A673 (cell line): ENCODE measurements around the gene JAK3. TPM values are rescaled to one million over a fixed set of nuclear protein-coding genes. Genes with fewer than 3 reads are reported as not detected.

ENCODE experiments used
- BruUV-seq: library from RNA; stranded (reverse); fragments of 400-500 nt; replicated peaks from 2 replicates; lab custom pipeline; 2021; lab: Mats Ljungman, UMichigan
- CTCF ChIA-PET: fragments of 300-600 bp; sonication (Branson Sonifier 250); formaldehyde crosslinking; loops from one replicate; lab custom pipeline; 2022; ENCODE audit warnings: antibody characterized with exemption; lab: Charles Lee
- POLR2A ChIA-PET: fragments of 300-600 bp; sonication (Branson Sonifier 250); formaldehyde crosslinking; loops from one replicate; lab custom pipeline; 2022; ENCODE audit warnings: antibody characterized with exemption; ENCODE audit not compliant: low non-redundant PET; lab: Charles Lee
- DNase-seq: peaks from one replicate; pipeline ENCODE4 v3.0.0-alpha.2; 2015; ENCODE audit warnings: low spot score
- H3K27ac ChIP-seq: fragments of 200-600 bp; sonication (generic); 2 replicates; pipeline ENCODE4 v1.5.1; 2016; ENCODE audit warnings: mixed run types, low read depth, mild to moderate bottlenecking, mixed read lengths, antibody characterized with exemption, low read length; ENCODE audit not compliant: poor library complexity, severe bottlenecking
- H3K27me3 ChIP-seq: fragments of 200-600 bp; sonication (generic); replicated peaks from 2 replicates; pipeline ENCODE4 v1.6.1; 2017; ENCODE audit warnings: mixed run types, low read depth, mild to moderate bottlenecking, mixed read lengths, antibody characterized with exemption, low read length; ENCODE audit not compliant: insufficient read depth, poor library complexity
- H3K36me3 ChIP-seq: fragments of 200-600 bp; sonication (generic); 2 replicates; pipeline ENCODE4 v1.6.1; 2016; ENCODE audit warnings: mixed run types, mild to moderate bottlenecking, mixed read lengths, antibody characterized with exemption, low read length; ENCODE audit not compliant: insufficient read depth, poor library complexity, severe bottlenecking
- H3K4me1 ChIP-seq: fragments of 200-600 bp; sonication (generic); 2 replicates; pipeline ENCODE4 v1.6.1; 2017; ENCODE audit warnings: mixed run types, mild to moderate bottlenecking, mixed read lengths, antibody characterized with exemption, low read length; ENCODE audit not compliant: insufficient read depth, poor library complexity, severe bottlenecking
- H3K4me3 ChIP-seq: fragments of 200-600 bp; sonication (generic); 2 replicates; pipeline ENCODE4 v1.5.1; 2016; ENCODE audit warnings: low read depth, mixed run types, mild to moderate bottlenecking, mixed read lengths, low read length; ENCODE audit not compliant: poor library complexity, severe bottlenecking
- H3K9me3 ChIP-seq: fragments of 200-600 bp; sonication (generic); 2 replicates; pipeline ENCODE4 v1.6.1; 2016; ENCODE audit warnings: mixed run types, low read depth, mild to moderate bottlenecking, mixed read lengths, antibody characterized with exemption, low read length; ENCODE audit not compliant: poor library complexity, severe bottlenecking
- EZH2 ChIP-seq: fragments of 200-600 bp; sonication (generic); IDR thresholded peaks from 2 replicates; pipeline ENCODE4 v1.6.1; 2017; ENCODE audit warnings: borderline replicate concordance, low read depth, mild to moderate bottlenecking, mixed read lengths, antibody characterized with exemption, low read length; ENCODE audit not compliant: poor library complexity, severe bottlenecking
- intact Hi-C: fragments of 100-400 bp; cut with micrococcal nuclease; formaldehyde crosslinking; loops from one replicate; pipeline ENCODE4 v1.10.0; 2022; ENCODE audit not compliant: unreplicated experiment
- total RNA-seq: library from RNA; stranded (reverse); gene quantifications from 2 replicates; pipeline ENCODE4 v1.2.3, GENCODE V29; 2021
- TF ChIP-seq, protein P1 (sequence below): fragments of 300-800, 200-600 bp; sonication (generic); conservative IDR thresholded peaks from 2 replicates; pipeline ENCODE4 v1.5.1; 2017; ENCODE audit warnings: low read depth, mild to moderate bottlenecking, antibody characterized with exemption, low read length, moderate library complexity, mixed read lengths

JAK3 gene
- total RNA-seq, 1 experiment from 2014 or later, result 2.5 TPM

DNA sequence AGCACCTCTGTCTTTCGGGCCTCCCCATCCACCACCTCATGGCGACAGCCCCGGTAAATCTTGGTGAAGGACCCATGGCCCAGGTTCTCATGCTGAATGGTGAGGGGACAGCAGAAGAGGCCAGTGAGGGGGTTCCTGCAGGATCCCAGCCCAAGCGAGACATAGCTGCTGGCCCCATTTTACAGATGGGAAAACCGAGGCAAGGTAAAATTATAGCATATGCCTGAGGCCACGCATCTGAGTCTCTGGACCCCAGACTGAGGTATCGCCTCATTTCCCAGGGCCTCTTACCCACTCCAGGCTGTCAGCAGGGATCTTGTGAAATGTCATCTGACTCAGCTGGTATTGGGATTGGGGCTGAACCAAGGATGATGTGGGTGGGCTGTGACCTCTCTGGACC lies 9.8 kb downstream of the JAK3 start:
- ChIA-PET POLR2A (no interaction called here), CTCF (no interaction called here)
- TF ChIP-seq, protein P1, sequence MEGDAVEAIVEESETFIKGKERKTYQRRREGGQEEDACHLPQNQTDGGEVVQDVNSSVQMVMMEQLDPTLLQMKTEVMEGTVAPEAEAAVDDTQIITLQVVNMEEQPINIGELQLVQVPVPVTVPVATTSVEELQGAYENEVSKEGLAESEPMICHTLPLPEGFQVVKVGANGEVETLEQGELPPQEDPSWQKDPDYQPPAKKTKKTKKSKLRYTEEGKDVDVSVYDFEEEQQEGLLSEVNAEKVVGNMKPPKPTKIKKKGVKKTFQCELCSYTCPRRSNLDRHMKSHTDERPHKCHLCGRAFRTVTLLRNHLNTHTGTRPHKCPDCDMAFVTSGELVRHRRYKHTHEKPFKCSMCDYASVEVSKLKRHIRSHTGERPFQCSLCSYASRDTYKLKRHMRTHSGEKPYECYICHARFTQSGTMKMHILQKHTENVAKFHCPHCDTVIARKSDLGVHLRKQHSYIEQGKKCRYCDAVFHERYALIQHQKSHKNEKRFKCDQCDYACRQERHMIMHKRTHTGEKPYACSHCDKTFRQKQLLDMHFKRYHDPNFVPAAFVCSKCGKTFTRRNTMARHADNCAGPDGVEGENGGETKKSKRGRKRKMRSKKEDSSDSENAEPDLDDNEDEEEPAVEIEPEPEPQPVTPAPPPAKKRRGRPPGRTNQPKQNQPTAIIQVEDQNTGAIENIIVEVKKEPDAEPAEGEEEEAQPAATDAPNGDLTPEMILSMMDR, result no peak
- no peak for TF ChIP-seq EZH2
- DNase-seq, result no peak
- BruUV-seq, result no TSS peak
- Histone ChIP-seq H3K4me1 (peaks cover 16% of the 10 kb centered on the region), H3K9me3 (no peaks in the 10 kb centered on the region), H3K27ac (no peak overlapping the region), H3K27me3 (no peaks in the 10 kb centered on the region), H3K4me3 (no peak overlapping the region), H3K36me3 (no peaks in the 10 kb centered on the region)
- intact Hi-C loops, result no loop called here

DNA sequence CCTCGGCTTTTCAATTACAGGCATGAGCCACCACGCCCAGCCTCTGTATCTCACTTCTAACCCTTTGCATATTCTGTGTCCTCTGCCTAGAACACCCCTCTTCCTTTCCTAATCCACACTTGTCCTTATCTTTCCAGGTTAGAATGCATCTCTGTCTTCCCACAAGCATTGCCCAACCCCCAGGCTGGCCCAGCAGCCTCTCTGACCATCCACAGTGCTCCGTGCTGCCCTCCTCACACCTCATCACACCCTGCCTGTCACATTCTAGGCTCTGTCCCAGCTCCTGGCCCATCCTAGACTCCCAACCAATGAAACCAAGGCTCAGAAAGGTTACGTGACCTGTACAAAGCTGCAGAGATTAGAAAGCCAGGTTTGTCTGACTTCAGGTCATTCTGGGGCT lies 11.3 kb downstream of the JAK3 start:
- DNase-seq, result no peak
- no TSS peak for BruUV-seq

DNA sequence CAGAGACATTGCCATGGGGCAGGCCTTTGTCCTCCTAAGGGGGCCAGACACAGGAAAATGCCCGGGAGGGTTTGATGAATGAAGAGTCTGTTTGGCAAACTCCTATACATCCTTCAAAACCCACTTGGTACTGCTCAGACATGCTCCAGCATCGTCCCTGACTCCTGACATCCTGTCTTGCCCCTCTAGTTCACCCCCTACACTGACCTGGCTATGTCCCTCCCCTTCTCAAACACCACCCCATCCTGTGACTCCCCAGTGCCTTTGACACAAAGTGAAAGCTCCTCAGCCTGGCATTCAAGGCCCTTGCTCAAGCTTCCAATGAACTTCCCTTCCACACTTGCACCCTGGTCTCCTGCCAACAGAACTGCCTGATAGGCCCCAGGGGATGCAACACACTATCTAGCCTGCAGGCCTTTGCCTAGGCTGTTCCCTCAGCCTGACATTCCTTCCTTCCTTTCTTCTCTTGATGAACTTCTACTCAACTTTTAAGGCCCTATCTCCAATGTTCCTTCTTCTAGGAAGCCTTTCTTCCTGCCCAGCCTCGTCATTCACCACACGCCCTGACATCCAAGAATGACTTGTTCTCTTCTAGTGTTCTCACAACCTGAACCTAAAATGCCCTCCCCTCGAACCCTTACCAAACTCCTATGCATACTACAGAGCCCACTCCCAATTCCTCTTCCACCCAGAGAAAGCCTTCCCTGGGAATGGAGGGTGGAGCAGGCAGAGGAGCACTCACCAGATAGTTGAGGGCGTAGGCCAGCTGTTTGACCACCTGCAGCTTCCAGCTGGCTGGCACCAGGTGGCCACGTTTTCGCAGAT lies 12.4 kb downstream of the JAK3 start:
- Histone ChIP-seq H3K4me3 (no peak overlapping the region), H3K27ac (no peak overlapping the region), H3K9me3 (no peaks in the 10 kb centered on the region), H3K36me3 (no peaks in the 10 kb centered on the region), H3K27me3 (no peaks in the 10 kb centered on the region), H3K4me1 (no peaks in the 10 kb centered on the region)
- TF ChIP-seq, protein P1, result no peak
- TF ChIP-seq EZH2, result no peak
- CTCF ChIA-PET, result no interaction called here
- no peak for DNase-seq
- intact Hi-C loops, result no loop called here
- POLR2A ChIA-PET, result no interaction called here
- BruUV-seq, result no TSS peak

More for the DNA sequence above, 11.3 kb downstream of the JAK3 start:
- H3K27ac ChIP-seq, result no peak overlapping the region
- H3K9me3 ChIP-seq, result no peaks in the 10 kb centered on the region
- intact Hi-C loops, result no loop called here
- H3K4me1 ChIP-seq, result peaks cover 5% of the 10 kb centered on the region
- POLR2A ChIA-PET, result interaction anchor here (0.5 kb wide), 1 partner anchor 347 kb away, joined by 3 read pairs; no protein-coding TSS in a partner anchor
- H3K27me3 ChIP-seq, result no peaks in the 10 kb centered on the region
- CTCF ChIA-PET, result no interaction called here
- no peak overlapping the region for H3K4me3 ChIP-seq
- no peak for TF ChIP-seq EZH2
- TF ChIP-seq, protein P1, result no peak
- H3K36me3 ChIP-seq, result no peaks in the 10 kb centered on the region
